ENCODE measurements around the gene MYH10. TPM values are rescaled to one million over a fixed set of nuclear protein-coding genes. Genes with fewer than 3 reads are reported as not detected.

Gene MYH10
- 51.5 and 68.5 TPM in 2 replicates for total RNA-seq

DNA sequence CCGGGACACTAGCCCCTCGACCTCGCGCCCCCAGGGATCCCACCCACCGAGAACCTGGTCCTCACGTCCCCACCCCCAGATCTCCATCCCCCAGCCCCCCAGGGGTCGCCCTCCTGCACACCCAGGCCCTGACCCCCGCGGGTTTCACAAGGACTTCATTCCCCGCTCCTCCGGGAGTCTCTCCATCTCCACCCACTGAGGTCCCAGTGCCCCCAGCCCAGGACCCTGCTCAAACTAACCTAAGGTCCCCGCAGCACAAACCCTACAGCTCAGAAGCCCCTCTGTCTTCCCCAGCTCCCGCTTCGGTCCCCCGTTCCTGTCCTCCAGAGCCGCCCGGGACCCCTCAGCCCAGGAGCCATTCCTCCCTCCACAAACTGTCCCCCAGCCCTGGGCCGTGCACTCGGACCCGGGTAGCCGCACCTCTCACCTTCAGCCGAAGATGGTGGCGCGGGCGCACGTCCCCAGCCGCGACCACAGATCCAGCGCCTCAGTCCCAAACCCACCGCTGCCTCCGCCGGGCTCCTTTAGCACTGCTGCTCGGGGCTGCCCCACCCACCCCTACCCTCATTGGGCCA is at the start of gene MYH10:
TSS of gene MYH10 (minus strand) at position 499 of the 575 bp plus-strand sequence. CDS start 7,479 bp downstream, outside the sequence.

DNA sequence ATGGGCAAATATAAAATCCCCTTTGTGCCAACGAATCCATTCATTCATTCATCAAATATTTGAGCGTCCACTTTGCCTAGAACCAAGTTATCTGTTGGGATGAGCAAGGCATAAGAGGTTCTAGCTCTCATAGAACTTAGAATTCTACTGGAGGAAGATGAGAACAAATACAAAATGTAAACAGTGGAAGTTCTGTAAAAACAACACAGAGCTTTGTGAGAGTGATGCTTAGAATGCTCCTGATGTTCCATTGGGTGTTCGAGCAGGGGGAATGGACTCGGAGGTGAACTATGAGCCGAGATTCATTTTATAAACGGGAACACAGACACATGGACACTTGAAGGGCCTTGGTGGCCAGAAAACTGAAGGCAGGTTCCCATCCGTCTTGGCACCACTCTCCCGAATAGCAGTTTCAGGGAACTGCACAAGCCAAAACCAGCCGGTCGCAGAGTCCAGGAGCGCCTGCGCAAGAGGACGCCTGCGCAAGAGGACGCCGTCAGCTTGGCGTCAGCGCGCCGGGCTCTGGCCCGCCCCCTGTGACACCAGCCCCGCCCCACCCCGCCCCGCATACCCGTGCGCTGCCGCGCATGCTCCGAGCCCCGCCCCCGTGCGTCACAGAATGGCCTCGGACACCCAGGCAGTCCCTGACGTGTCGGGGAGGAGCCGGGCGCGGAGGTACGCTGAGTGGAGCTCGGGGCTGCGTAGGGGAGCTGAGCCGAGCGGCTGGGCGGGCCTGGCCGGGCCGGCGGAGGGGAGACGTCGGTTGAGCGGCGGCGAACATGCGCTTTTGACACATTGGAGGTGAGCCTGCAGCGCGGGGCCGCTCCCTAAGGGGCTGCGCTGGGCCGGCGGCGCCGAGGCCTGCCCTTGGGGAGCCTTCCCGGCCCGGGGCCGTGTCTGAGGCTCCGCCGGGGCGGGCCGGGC is 195.0 kb downstream of the MYH10 start, which contains the start of gene NDEL1:
TSS of gene NDEL1 (plus strand) at position 640 of the 924 bp plus-strand sequence. CDS start 8,388 bp downstream, outside the sequence.

Small RNA genes lying within 50 kb of the gene (small RNA-seq; reads per million reads assigned to genes)
- gene RNU7-43P: not detected

Other genes with a start within 250 kb of the MYH10 start
- 1,352 and 1,970 TPM in 2 replicates for gene RPL26, start 247.5 kb downstream of the MYH10 start, total RNA-seq
- gene RNF222, start 232.9 kb downstream of the MYH10 start, total RNA-seq: not detected in 2 replicates
- gene NDEL1, start 194.8 kb downstream of the MYH10 start, total RNA-seq: 115 and 118 TPM in 2 replicates
- not detected in 2 replicates for gene CCDC42, start 114.1 kb upstream of the MYH10 start, total RNA-seq
- gene SPDYE4, start 127.8 kb upstream of the MYH10 start, total RNA-seq: not detected in 2 replicates
- not detected in 2 replicates for gene MFSD6L, start 168.6 kb upstream of the MYH10 start, total RNA-seq
- gene PIK3R6, start 236.9 kb upstream of the MYH10 start, total RNA-seq: not detected in 2 replicates